ENCODE measurements around the gene IER5.

GRCh38 chr1:181110013-181110412 lies 21.5 kb downstream of the IER5 start:
- TF ChIP-seq CTCF (IDR thresholded peaks at IDR 0.05) (no peak), POLR2A (IDR thresholded peaks at IDR 0.05) (no peak)
